RWPE2 (cell line): ENCODE data around the gene PLK1.

Source experiments
- ATAC-seq: fragments of 200-7000 bp; cut with Tn5 transposase; 3 replicates; pipeline ENCODE4 v1.9.1; 2021; ENCODE audit warnings: low read depth
- DNase-seq: peaks from one replicate; pipeline ENCODE4 v3.0.0-alpha.2; 2020; ENCODE audit warnings: low spot score
- H3K27ac ChIP-seq: fragments of 450-650 bp; 2 replicates; pipeline ENCODE4 v1.5.1; 2017; ENCODE audit warnings: mild to moderate bottlenecking; ENCODE audit not compliant: poor library complexity, severe bottlenecking
- H3K27me3 ChIP-seq: fragments of 250-450 bp; sonication (Bioruptor Pico); 2 replicates; pipeline ENCODE4 v1.5.1; 2021; ENCODE audit warnings: mild to moderate bottlenecking, moderate library complexity; ENCODE audit not compliant: insufficient read depth, poor library complexity, severe bottlenecking
- H3K36me3 ChIP-seq: fragments of 250-450 bp; sonication (Bioruptor Pico); 2 replicates; pipeline ENCODE4 v1.5.1; 2020; ENCODE audit warnings: low read depth, mild to moderate bottlenecking, moderate library complexity
- H3K4me1 ChIP-seq: fragments of 250-450 bp; sonication (Bioruptor Pico); 2 replicates; pipeline ENCODE4 v1.5.1; 2021; ENCODE audit warnings: mild to moderate bottlenecking, moderate library complexity; ENCODE audit not compliant: insufficient read depth, poor library complexity, severe bottlenecking
- H3K4me3 ChIP-seq: fragments of 250-450 bp; sonication (Bioruptor Pico); 2 replicates; pipeline ENCODE4 v1.5.1; 2021; ENCODE audit warnings: mild to moderate bottlenecking, moderate library complexity; ENCODE audit not compliant: severe bottlenecking
- H3K9me3 ChIP-seq: fragments of 250-450 bp; sonication (Bioruptor Pico); 2 replicates; pipeline ENCODE4 v1.5.1; 2021; ENCODE audit warnings: mild to moderate bottlenecking, moderate library complexity; ENCODE audit not compliant: severe bottlenecking
- CTCF ChIP-seq: fragments of 450-650 bp; IDR thresholded peaks from one replicate; pipeline ENCODE4 v1.5.1; 2017; ENCODE audit warnings: mild to moderate bottlenecking, moderate library complexity; ENCODE audit not compliant: poor library complexity, severe bottlenecking

The PLK1 gene

GRCh38 chr16:23689442-23690187 lies 10.9 kb downstream of the PLK1 start:
- H3K9me3 ChIP-seq: no peaks in the 10 kb centered on the region
- H3K36me3 ChIP-seq: peaks cover 63% of the 10 kb centered on the region
- no peak for DNase-seq
- TF ChIP-seq CTCF: no peak
- no peaks in the 10 kb centered on the region for H3K4me1 ChIP-seq
- H3K27me3 ChIP-seq: no peaks in the 10 kb centered on the region
- H3K27ac ChIP-seq: no peak overlapping the region
- ATAC-seq: no peak
- no peak overlapping the region for H3K4me3 ChIP-seq

GRCh38 chr16:23690771-23691482 lies 12.2 kb downstream of the PLK1 start:
- H3K27ac ChIP-seq: no peak overlapping the region
- H3K36me3 ChIP-seq: peaks cover 51% of the 10 kb centered on the region
- no peaks in the 10 kb centered on the region for H3K4me1 ChIP-seq
- H3K9me3 ChIP-seq: no peaks in the 10 kb centered on the region
- H3K27me3 ChIP-seq: no peaks in the 10 kb centered on the region
- H3K4me3 ChIP-seq: no peak overlapping the region
- no peak; the same call in 2 of the 3 replicates for ATAC-seq
- TF ChIP-seq CTCF: no peak
- DNase-seq: no peak

- Histone ChIP-seq H3K4me3 (no peak overlapping the region), H3K4me1 (no peaks in the 10 kb centered on the region), H3K9me3 (no peaks in the 10 kb centered on the region), H3K36me3 (peaks cover 44% of the 10 kb centered on the region), H3K27me3 (no peaks in the 10 kb centered on the region), H3K27ac (no peak overlapping the region)
- DNase-seq (no peak), ATAC-seq (peak; percentile 39)
- TF ChIP-seq CTCF: no peak
These were observed 12.9 kb downstream of the PLK1 start for GRCh38 chr16:23691483-23692189.

- no peak for DNase-seq
- ATAC-seq: peak; percentile 10; the same call in 2 of the 3 replicates
- Histone ChIP-seq H3K36me3 (peaks cover 37% of the 10 kb centered on the region), H3K4me3 (no peak overlapping the region), H3K27ac (no peak overlapping the region), H3K4me1 (no peaks in the 10 kb centered on the region), H3K9me3 (no peaks in the 10 kb centered on the region), H3K27me3 (no peaks in the 10 kb centered on the region)
- no peak for TF ChIP-seq CTCF
These were observed 13.6 kb downstream of the PLK1 start for GRCh38 chr16:23692190-23692837.
